Right cardiac atrium (tissue), 5 donors: ENCODE data around the gene C21orf58. TPM values are rescaled to one million over a fixed set of nuclear protein-coding genes. Genes with fewer than 3 reads are reported as not detected.

Source experiments
- ATAC-seq, 2 donors: fragments of 200-7000 bp; cut with Tn5 transposase; one replicate each; pipeline versions ENCODE4 v1.8.0 to v1.9.1; 2020; ENCODE audit warnings: moderate library complexity in 2 of 2, mild to moderate bottlenecking in 1 of 2
- DNase-seq, 3 donors: peaks; one replicate each; pipeline ENCODE4 v3.0.0-alpha.2; 2020
- H3K27ac ChIP-seq: one replicate; pipeline ENCODE4 v1.5.1; 2013; ENCODE audit warnings: mild to moderate bottlenecking, low read length, control low read depth, moderate library complexity
- H3K27me3 ChIP-seq: one replicate; pipeline ENCODE4 v1.6.1; 2013; ENCODE audit not compliant: control insufficient read depth, insufficient read depth
- H3K4me1 ChIP-seq: one replicate; pipeline ENCODE4 v1.6.1; 2013; ENCODE audit warnings: low read length; ENCODE audit not compliant: control insufficient read depth, insufficient read depth
- H3K4me3 ChIP-seq: one replicate; pipeline ENCODE4 v1.5.1; 2013; ENCODE audit warnings: low read length, control low read depth
- H3K9me3 ChIP-seq: one replicate; pipeline ENCODE4 v1.6.1; 2013; ENCODE audit warnings: low read length; ENCODE audit not compliant: control insufficient read depth
- whole genome bisulfite sequencing: extraction: QIAGEN DNeasy Blood & Tissue Kit; methylation state at CpG from one replicate; pipeline ENCODE4 v1.1.7; 2013; 5-methylcytosine and 5-hydroxymethylcytosine counted together
- intact Hi-C, 4 donors: fragments of 100-400 bp; cut with DNase I; formaldehyde crosslinking; loops; one replicate each; pipeline versions ENCODE4 v1.11.0 to v1.14.0; 2022 to 2023
- polyA plus RNA-seq: library from polyadenylated mRNA; stranded (reverse); fragments of 200-250 nt; gene quantifications from one replicate; pipeline ENCODE4 v1.2.3, GENCODE V29; 2013
- total RNA-seq, 4 donors: library from RNA; stranded (reverse); fragmentation: NEBNext Ultra II Directional; extraction: Animal tissue kit (Norgen Biotek cat#: 25700); gene quantifications; one replicate each; pipeline ENCODE4 v1.2.1, GENCODE V29; 2021
- donor health status: healthy with polysubstance abuse.
- donor health status: DM: no; HTN: yes; CAD: no.
- donor health status: DM: no; HTN: no; CAD: no.
- donor health status: DM: no; HTN: yes; CAD: no; lungs with severe emphysema.
- donor health status: DM: yes; HTN: yes; CAD: no.

The C21orf58 gene
- total and polyA plus RNA-seq, 5 donors = 0.84 to 2.1 (median 1.6) TPM

- H3K4me1 ChIP-seq = no peaks in the 10 kb centered on the region
- no peak overlapping the region for H3K4me3 ChIP-seq
- intact Hi-C loops = no loop called here
- no peaks in the 10 kb centered on the region for H3K9me3 ChIP-seq
- no peak for DNase-seq
- ATAC-seq = no peak
- no peak overlapping the region for H3K27ac ChIP-seq
- 88% methylated on average over 8 of the region's 8 CpGs for WGBS
- no peaks in the 10 kb centered on the region for H3K27me3 ChIP-seq
Observed at GRCh38 chr21:46340998-46341397, 17.3 kb upstream of the C21orf58 start.

DNA sequence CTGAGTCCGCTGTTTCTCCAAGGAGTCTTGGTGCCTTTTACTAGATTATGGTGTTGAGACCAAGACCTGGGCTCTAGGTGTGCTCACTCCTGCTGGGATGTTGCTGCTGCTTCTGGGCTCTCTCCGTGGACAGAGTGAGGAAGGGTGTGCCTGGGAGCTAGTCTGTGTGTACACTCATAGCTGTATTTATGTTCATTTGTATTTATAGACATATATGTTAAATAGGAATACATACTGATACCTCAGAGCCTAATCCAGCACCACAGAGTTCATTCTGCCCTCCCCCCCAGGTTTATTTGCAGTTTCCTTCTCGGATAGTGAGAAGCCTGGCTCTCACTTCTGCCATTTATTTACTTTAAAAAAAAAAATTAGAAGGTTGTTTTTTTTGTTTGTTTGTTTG is 12.9 kb upstream of the C21orf58 start:
- intact Hi-C loops = no loop called here

GRCh38 chr21:46334351-46335140 is 10.9 kb upstream of the C21orf58 start:
- Histone ChIP-seq H3K27ac (no peak overlapping the region), H3K4me3 (no peak overlapping the region), H3K27me3 (no peaks in the 10 kb centered on the region), H3K4me1 (no peaks in the 10 kb centered on the region), H3K9me3 (no peaks in the 10 kb centered on the region)
- ATAC-seq (no peak), DNase-seq (no peak)
- 89% methylated on average over 12 of the region's 12 CpGs for WGBS
- intact Hi-C loops = no loop called here

More for the DNA sequence above, 12.9 kb upstream of the C21orf58 start:
- no peak for DNase-seq
- 95% methylated on average over 3 of the region's 3 CpGs for WGBS
- no peak overlapping the region for H3K4me3 ChIP-seq
- H3K4me1 ChIP-seq = no peaks in the 10 kb centered on the region
- no peaks in the 10 kb centered on the region for H3K27me3 ChIP-seq
- no peak overlapping the region for H3K27ac ChIP-seq
- no peaks in the 10 kb centered on the region for H3K9me3 ChIP-seq
- ATAC-seq = no peak

- no peak overlapping the region for H3K27ac ChIP-seq
- no peak overlapping the region for H3K4me3 ChIP-seq
- WGBS = 94% methylated on average over 2 of the region's 2 CpGs
- DNase-seq = no peak
- intact Hi-C loops = no loop called here
- H3K9me3 ChIP-seq = no peaks in the 10 kb centered on the region
- H3K4me1 ChIP-seq = peaks cover 3% of the 10 kb centered on the region
- no peaks in the 10 kb centered on the region for H3K27me3 ChIP-seq
- no peak for ATAC-seq
Observed at GRCh38 chr21:46329796-46330195, 6.1 kb upstream of the C21orf58 start.

DNA sequence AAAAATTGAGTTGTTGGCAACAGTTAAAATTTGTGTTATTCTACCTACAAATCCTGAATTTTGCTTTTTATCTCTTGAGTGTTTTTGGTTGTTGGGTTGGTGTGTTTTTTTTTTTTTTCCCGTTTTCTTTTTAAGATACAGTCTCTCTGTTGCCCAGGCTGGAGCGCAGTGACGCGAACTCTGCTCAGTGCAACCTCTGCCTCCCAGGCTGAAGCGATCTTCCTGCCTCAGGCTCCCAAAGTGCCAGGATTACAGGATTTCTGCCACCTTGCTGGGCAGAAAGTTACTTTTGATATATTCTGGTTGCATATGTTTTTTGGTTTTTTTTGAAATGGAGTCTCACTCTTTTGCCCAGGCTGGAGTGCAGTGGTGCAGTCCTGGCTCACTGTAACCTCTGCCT is 4.5 kb upstream of the C21orf58 start:
- Histone ChIP-seq H3K27me3 (no peaks in the 10 kb centered on the region), H3K4me3 (no peak overlapping the region), H3K4me1 (peaks cover 3% of the 10 kb centered on the region), H3K27ac (no peak overlapping the region), H3K9me3 (no peaks in the 10 kb centered on the region)
- ATAC-seq (no peak), DNase-seq (no peak)
- intact Hi-C loops = no loop called here
- 79% methylated on average over 5 of the region's 5 CpGs for WGBS

GRCh38 chr21:46327711-46328110 is 4.0 kb upstream of the C21orf58 start:
- intact Hi-C loops = no loop called here
- Histone ChIP-seq H3K4me3 (no peak overlapping the region), H3K27me3 (no peaks in the 10 kb centered on the region), H3K4me1 (peaks cover 3% of the 10 kb centered on the region), H3K9me3 (no peaks in the 10 kb centered on the region), H3K27ac (no peak overlapping the region)
- ATAC-seq = no peak
- DNase-seq = no peak
- 83% methylated on average over 4 of the region's 4 CpGs for WGBS

DNA sequence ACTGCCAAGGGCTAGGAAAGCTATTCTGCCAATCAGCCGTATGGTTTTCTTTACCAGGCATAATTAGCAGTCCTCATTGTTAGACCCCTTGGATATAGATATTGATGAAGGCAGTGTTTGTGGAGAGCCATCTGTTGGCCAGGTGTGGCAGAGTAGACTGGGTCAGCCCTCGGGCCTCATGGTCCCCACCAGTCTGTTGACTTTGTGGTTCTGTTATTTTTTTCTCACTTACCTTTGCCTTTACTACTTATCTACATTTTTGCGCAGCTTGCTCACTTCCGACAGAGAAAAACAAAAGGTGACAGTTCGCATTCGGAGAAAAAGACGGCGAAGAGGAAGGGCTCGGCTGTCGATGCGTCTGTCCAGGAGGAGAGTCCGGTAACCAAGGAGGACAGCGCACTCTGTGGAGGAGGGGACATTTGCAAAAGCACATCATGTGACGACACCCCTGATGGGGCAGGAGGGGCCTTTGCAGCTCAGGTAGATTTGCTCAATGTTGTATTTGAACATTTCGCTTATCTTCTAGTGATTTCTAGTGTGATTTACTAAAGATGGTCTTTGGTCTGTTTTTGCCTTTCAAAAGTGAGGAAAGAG is 2.5 kb upstream of the C21orf58 start:
- Histone ChIP-seq H3K27me3 (no peaks in the 10 kb centered on the region), H3K9me3 (no peaks in the 10 kb centered on the region), H3K27ac (no peak overlapping the region), H3K4me1 (peaks cover 8% of the 10 kb centered on the region), H3K4me3 (no peak overlapping the region)
- no peak for ATAC-seq
- 97% methylated on average over 15 of the region's 15 CpGs for WGBS
- intact Hi-C loops = no loop called here
- DNase-seq = no peak

GRCh38 chr21:46325073-46325912 is 1.6 kb upstream of the C21orf58 start:
- Histone ChIP-seq H3K4me3 (peak overlapping the region; percentile 93), H3K27me3 (no peaks in the 10 kb centered on the region), H3K27ac (peak overlapping the region; percentile 73), H3K9me3 (no peaks in the 10 kb centered on the region), H3K4me1 (peaks cover 8% of the 10 kb centered on the region)
- WGBS = 9% methylated on average over 43 of the region's 43 CpGs
- ATAC-seq (peak; percentile 22 to 43), DNase-seq (peak; percentile 63 to 76 (median 72))
- intact Hi-C loops = loop anchor here in 1 of 4 donors (2.0 kb wide), 1 partner anchor 38 kb away; the partner anchor contains the start of gene YBEY

DNA sequence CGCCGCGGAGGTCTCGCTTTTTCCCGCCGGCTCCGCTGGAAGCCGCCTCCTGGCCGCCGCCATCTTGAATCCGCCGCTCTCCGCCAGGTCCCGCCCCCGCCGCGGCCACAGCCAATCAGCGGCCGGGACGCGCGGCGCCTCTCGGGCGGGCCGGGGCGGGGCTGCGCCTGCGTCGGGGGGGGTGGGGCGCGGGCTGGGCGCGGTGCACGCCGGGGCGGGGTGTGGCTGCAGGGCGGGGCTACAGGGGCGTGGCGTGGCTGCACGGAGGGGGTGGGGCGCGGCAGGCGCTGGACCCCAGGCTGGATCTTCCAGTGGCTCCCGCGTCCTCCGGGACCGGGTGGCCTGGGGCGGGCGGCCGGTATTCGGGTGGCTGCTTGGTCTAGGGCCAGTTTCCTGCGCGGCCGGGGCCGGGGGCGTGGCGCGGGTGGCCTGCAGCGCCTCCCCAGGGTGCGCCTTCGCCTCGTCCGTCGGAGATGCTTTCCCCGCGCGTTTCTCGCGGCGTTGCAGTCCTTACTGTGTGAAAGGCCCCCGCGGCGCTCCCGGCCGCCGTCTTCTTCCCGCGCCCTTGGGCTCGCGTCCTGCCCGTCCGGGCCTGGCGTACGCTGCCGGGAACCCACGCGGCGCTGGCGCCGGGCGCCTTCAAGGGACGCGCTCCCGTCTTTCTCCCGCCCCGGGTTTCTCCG is 861 bp upstream of the C21orf58 start:
- H3K9me3 ChIP-seq = no peaks in the 10 kb centered on the region
- H3K4me1 ChIP-seq = peaks cover 8% of the 10 kb centered on the region
- ATAC-seq = peak; percentile 92 to 93
- under 1% methylated on average over 98 of the region's 98 CpGs for WGBS
- DNase-seq = peak; percentile 86 to 95 (median 95)
- H3K4me3 ChIP-seq = peak overlapping the region; percentile 93
- no peaks in the 10 kb centered on the region for H3K27me3 ChIP-seq
- peak overlapping the region; percentile 99 for H3K27ac ChIP-seq
- intact Hi-C loops = loop anchor here in 1 of 4 donors (2.0 kb wide), 1 partner anchor 38 kb away; the partner anchor contains the start of gene YBEY

DNA sequence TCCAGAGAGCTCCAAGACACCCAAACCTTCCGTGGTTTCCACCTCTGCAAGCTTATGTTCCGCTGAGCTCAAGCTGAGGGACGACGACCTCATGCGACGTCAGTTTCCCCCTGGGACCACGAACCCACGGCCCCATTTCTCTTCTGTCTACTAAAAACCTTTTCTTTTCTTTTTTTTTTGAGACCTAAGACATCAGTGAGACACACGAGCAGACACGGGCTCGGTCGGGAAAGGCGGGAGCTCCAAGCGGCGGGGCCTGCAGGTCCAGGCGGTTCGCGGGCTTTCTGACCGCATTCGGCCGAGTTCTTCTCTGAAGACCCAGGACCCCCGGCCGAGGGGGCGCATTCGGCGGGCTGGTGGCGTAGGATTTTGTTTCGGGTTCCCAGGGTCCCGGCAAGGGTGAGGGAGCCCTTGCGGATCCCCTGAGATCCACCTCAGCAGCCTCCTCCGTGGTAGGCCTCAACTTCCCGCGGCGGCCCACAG is 402 bp downstream of the C21orf58 start:
- DNase-seq = no peak

More for the DNA sequence above, 402 bp downstream of the C21orf58 start:
- H3K4me1 ChIP-seq = peaks cover 8% of the 10 kb centered on the region
- intact Hi-C loops = no loop called here
- peak overlapping the region; percentile 71 for H3K4me3 ChIP-seq
- no peaks in the 10 kb centered on the region for H3K9me3 ChIP-seq
- no peak overlapping the region for H3K27ac ChIP-seq
- no peak for ATAC-seq
- no peaks in the 10 kb centered on the region for H3K27me3 ChIP-seq
- WGBS = under 1% methylated on average over 34 of the region's 34 CpGs
